Testis (tissue), 3 donors: Measurements from ENCODE around the gene MISP3. TPM values are rescaled to one million over a fixed set of nuclear protein-coding genes. Genes with fewer than 3 reads are reported as not detected.

Experiments used
- DNase-seq: peaks from one replicate; pipeline ENCODE4 v3.0.0-alpha.2; 2019
- H3K27ac ChIP-seq, 2 donors: fragments of 200-600 bp; sonication (generic); one replicate each; pipeline ENCODE4 v1.5.1; 2019
- H3K27me3 ChIP-seq: fragments of 200-600 bp; sonication (generic); one replicate; pipeline ENCODE4 v1.5.1; 2019
- H3K36me3 ChIP-seq: fragments of 200-600 bp; sonication (generic); one replicate; pipeline ENCODE4 v1.5.1; 2017; ENCODE audit warnings: low read depth; ENCODE audit errors: missing control alignments
- H3K4me1 ChIP-seq: fragments of 200-600 bp; sonication (generic); one replicate; pipeline ENCODE4 v1.5.1; 2019
- H3K4me3 ChIP-seq, 2 donors: fragments of 200-600 bp; sonication (generic); one replicate each; pipeline ENCODE4 v1.5.1; 2017 to 2019
- H3K9me3 ChIP-seq: fragments of 200-600 bp; sonication (generic); one replicate; pipeline ENCODE4 v1.5.1; 2017
- CTCF ChIP-seq, 3 experiments: fragments of 450-650 bp in 2 of 3; fragments of 200-600 bp in 1 of 3; sonication (generic) in 1 of 3; IDR thresholded peaks; one replicate each; pipeline ENCODE4 v1.5.1; 2016 to 2019; ENCODE audit warnings: antibody characterized with exemption in 3 of 3, mild to moderate bottlenecking in 2 of 3, moderate library complexity in 1 of 3
- POLR2A ChIP-seq: fragments of 450-650 bp; IDR thresholded peaks from one replicate; pipeline ENCODE4 v1.6.1; 2017; ENCODE audit warnings: antibody characterized with exemption, mild to moderate bottlenecking, moderate library complexity
- WGBS, 2 donors: methylation state at CpG; one replicate each; pipeline ENCODE4 v1.1.5; 2018; 5-methylcytosine and 5-hydroxymethylcytosine counted together
- intact Hi-C: fragments of 100-400 bp; cut with DNase I; formaldehyde crosslinking; loops from one replicate; pipeline ENCODE4 v1.15.1; 2023; ENCODE audit warnings: low total_unique reads
- polyA plus RNA-seq: library from polyadenylated mRNA; stranded (reverse); fragments of 350-450 nt; fragmentation: Illumina TruSeq; extraction: RNeasy Lipid Tissue Mini Kit (QIAGEN cat#74804); gene quantifications from one replicate; pipeline ENCODE4 v1.2.3, GENCODE V29; 2014; ENCODE audit warnings: low read depth, low replicate concordance; ENCODE audit not compliant: insufficient read depth
- total RNA-seq, 2 donors: library from RNA; depleted of rRNA; stranded (reverse); fragments of >200 nt; gene quantifications; one replicate each; pipeline ENCODE4 v1.2.3, GENCODE V29; 2016

Gene MISP3
- total and polyA plus RNA-seq, 3 donors from 2014 or later, result 0.76 to 7.2 (median 4.2) TPM

DNA sequence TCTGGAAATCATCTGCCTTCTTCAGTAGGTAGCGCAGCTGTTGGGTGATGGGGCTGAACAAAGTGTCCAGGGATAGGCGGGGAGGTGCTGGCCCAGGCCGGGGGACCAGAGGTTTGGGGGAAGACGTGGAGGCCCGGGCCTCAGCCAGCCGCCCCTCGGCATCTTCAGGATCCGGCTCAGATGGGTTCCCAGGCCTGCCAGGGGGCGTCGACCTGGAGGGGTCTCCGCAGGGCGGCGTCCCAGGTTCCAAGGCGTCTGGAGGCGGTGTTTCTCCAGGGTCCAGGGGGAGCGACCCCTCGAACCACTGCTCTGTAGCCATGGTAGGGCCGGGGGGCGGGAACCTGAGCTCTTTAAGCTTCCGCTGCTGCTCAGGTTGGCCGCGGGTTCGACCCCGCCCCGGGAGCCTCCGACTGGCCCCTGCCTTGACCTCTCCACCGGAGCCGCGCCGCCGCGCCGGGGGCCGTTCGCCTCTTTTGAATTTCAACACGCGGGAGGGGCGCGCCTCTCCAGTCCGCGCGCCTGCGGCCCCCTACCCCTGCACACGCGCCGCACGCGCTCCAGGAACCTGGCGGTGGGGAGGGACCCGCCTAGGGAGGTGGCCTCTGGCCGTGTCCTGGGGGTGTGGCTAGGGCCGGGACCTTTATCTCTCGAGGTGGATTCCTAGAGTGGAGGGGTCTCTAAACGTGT is 12.9 kb downstream of the MISP3 start, which contains the start of gene C19orf67:
Gene C19orf67 (minus strand): TSS at position 475 of the 687 bp plus-strand sequence. CDS start 156 bp downstream, at position 319.
- no peak within 1 kb of the TSS for H3K27ac ChIP-seq
- TF ChIP-seq POLR2A, result no peak
- no peak for DNase-seq
- no peaks in the 10 kb centered on the region for H3K36me3 ChIP-seq
- H3K4me3 ChIP-seq, result peak within 1 kb of the TSS; percentile 7 to 14
- H3K9me3 ChIP-seq, result no peaks in the 10 kb centered on the region
- H3K4me1 ChIP-seq, result peaks cover 15% of the 10 kb centered on the region
- intact Hi-C loops, result no loop called here
- 59 to 80% methylated on average over 16 to 50 of the region's 54 CpGs for WGBS, 2 donors
- H3K27me3 ChIP-seq, result no peaks in the 10 kb centered on the region

- no peak for DNase-seq
- WGBS, 2 donors, result 62 to 85% methylated on average over 5 of the region's 5 CpGs
- Histone ChIP-seq H3K36me3 (no peaks in the 10 kb centered on the region), H3K4me1 (peaks cover 11% of the 10 kb centered on the region), H3K27me3 (no peaks in the 10 kb centered on the region), H3K4me3 (peak overlapping the region in 1 of 2 donors; percentile 14), H3K9me3 (no peaks in the 10 kb centered on the region), H3K27ac (no peak overlapping the region)
- intact Hi-C loops, result no loop called here
- no peak for TF ChIP-seq POLR2A
- TF ChIP-seq CTCF (IDR thresholded peaks at IDR 0.05), result no peak
These were observed 13.5 kb downstream of the MISP3 start for GRCh38 chr19:14086098-14086497.

DNA sequence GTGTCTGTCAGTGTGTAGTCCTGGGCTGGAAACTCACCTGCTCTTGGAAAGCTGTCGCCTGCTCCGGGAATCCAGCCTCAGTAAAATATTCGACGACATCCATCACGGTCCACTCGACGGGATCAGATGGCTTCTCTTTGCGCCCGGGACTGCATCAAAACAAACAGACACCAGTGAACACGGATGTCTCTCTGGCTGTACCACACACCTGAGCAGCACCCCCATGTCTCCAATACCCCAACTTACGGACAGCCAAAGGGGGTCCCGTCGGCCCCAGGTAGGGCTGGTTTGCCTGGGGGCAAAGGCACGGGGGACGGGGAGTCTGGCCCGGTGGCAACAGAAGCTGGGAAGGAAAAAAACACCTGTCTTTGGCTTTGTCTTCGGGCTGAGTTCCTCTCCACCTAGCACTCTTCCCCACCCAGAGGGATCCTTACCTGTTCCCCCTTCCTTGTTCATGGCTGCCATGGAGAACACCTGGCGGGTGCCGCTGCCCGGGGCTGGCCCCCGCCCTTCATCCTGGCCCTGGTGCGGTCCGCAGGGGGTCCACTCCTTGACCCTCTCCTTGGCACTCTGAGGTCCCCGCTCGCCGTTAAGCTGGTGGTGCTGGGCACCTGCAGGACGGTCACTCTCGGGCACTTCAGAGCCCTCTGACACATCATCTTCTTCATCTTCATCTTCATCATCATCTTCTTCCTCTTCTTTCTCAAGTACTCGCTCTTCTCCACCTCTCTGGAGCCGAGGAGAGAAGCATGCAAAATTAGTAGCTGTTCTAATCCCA is 16.2 kb downstream of the MISP3 start:
- Histone ChIP-seq H3K36me3 (no peaks in the 10 kb centered on the region), H3K27me3 (no peaks in the 10 kb centered on the region), H3K27ac (peak overlapping the region in 1 of 2 donors; percentile 56), H3K4me1 (peaks cover 12% of the 10 kb centered on the region), H3K4me3 (peak overlapping the region; percentile 25 to 71), H3K9me3 (no peaks in the 10 kb centered on the region)
- intact Hi-C loops, result no loop called here
- TF ChIP-seq POLR2A (no peak), CTCF (IDR thresholded peaks at IDR 0.05) (no peak)
- WGBS, 2 donors, result 76% methylated on average over 27 to 30 of the region's 30 CpGs
- DNase-seq, result no peak

DNA sequence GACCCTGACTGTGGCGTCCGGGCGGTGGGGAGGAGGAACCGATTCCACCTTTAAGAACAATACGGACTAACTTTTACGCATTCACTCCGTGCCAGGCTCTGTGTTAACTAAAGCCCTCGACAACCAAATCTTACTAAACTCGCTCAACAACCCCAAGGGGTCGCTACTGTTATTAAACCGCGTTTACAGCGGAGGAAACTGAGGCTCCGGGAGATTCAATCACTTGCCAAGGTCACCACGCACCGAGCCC is 16.8 kb downstream of the MISP3 start:
- peak overlapping the region; percentile 25 to 71 for H3K4me3 ChIP-seq
- H3K4me1 ChIP-seq, result peaks cover 12% of the 10 kb centered on the region
- peak overlapping the region in 1 of 2 donors; percentile 56 for H3K27ac ChIP-seq
- WGBS, 2 donors, result 8 to 13% methylated on average over 15 to 16 of the region's 16 CpGs
- no peaks in the 10 kb centered on the region for H3K27me3 ChIP-seq
- H3K9me3 ChIP-seq, result no peaks in the 10 kb centered on the region
- no peaks in the 10 kb centered on the region for H3K36me3 ChIP-seq
- DNase-seq, result no peak
- TF ChIP-seq POLR2A (no peak), CTCF (IDR thresholded peaks at IDR 0.05) (peak in 1 of 3 experiments; percentile 5)
- intact Hi-C loops, result no loop called here

GRCh38 chr19:14089662-14090508 is 17.3 kb downstream of the MISP3 start:
- intact Hi-C loops, result no loop called here
- H3K36me3 ChIP-seq, result no peaks in the 10 kb centered on the region
- peak overlapping the region in 1 of 2 donors; percentile 97 for H3K27ac ChIP-seq
- 0% methylated on average over 11 to 77 of the region's 142 CpGs for WGBS, 2 donors
- peaks cover 14% of the 10 kb centered on the region for H3K4me1 ChIP-seq
- H3K9me3 ChIP-seq, result no peaks in the 10 kb centered on the region
- H3K4me3 ChIP-seq, result peak overlapping the region; percentile 50 to 71
- no peak for DNase-seq
- H3K27me3 ChIP-seq, result no peaks in the 10 kb centered on the region
- peak in 2 of 3 experiments; percentile 2 to 24 for TF ChIP-seq CTCF (IDR thresholded peaks at IDR 0.05)
- no peak for TF ChIP-seq POLR2A
